Measurements from ENCODE around the gene TMEM100. TPM values are rescaled to one million over a fixed set of nuclear protein-coding genes. Genes with fewer than 3 reads are reported as not detected.

TMEM100 gene
- total RNA-seq, 4 donors from 2014 or later = 2.8 to 26.3 (median 6.2) TPM

DNA sequence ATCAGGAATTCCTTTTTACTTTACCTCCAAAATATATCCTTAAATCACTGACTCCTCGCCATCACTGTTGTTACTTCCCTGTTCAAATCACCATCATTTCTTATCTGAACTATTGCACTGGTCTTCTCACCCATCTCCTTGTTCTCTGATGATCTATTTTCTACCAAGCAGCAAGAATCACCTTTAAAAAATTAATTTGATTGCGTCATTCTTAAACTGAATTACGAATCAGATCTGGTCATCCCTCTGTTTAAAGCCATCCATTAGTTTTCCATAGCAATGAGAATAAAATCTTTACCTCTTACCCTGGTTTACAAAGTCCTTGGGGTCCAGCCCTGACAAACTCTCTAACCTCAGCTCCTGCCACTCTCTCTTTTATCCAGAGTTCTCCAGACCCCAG lies 42.8 kb upstream of the TMEM100 start:
- TF ChIP-seq POLR2A (IDR thresholded peaks at IDR 0.05) = no peak
- TF ChIP-seq, protein P1, sequence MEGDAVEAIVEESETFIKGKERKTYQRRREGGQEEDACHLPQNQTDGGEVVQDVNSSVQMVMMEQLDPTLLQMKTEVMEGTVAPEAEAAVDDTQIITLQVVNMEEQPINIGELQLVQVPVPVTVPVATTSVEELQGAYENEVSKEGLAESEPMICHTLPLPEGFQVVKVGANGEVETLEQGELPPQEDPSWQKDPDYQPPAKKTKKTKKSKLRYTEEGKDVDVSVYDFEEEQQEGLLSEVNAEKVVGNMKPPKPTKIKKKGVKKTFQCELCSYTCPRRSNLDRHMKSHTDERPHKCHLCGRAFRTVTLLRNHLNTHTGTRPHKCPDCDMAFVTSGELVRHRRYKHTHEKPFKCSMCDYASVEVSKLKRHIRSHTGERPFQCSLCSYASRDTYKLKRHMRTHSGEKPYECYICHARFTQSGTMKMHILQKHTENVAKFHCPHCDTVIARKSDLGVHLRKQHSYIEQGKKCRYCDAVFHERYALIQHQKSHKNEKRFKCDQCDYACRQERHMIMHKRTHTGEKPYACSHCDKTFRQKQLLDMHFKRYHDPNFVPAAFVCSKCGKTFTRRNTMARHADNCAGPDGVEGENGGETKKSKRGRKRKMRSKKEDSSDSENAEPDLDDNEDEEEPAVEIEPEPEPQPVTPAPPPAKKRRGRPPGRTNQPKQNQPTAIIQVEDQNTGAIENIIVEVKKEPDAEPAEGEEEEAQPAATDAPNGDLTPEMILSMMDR (IDR thresholded peaks at IDR 0.05) = no peak
- no peaks in the 10 kb centered on the region for H3K27me3 ChIP-seq
- no peaks in the 10 kb centered on the region for H3K9me3 ChIP-seq
- no peak for DNase-seq
- no peak overlapping the region for H3K27ac ChIP-seq
- intact Hi-C loops (cut with DNase I; ENCODE audit: low total_unique reads) = no loop called here
- no peaks in the 10 kb centered on the region for H3K4me1 ChIP-seq
- no peaks in the 10 kb centered on the region for H3K36me3 ChIP-seq
- H3K4me3 ChIP-seq = no peak overlapping the region

DNA sequence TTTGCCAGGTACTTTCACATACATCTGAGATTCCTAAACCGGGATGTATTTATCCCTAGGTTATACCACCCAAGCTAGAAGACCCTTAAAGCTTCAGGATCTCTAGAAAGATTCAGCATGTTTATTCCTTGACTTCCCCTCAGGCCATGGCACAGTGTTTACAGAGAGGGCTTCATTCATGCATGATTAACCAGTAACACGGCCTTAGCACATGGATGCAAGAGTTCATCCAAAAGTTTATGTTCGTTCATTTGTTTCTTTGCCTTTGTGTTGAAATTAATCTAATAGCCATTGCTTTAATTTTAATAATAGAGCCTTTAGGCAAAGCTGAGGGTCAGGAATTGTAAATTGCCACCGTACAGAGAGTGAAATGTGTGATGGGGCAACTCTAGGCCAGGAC lies 41.9 kb upstream of the TMEM100 start:
- no peaks in the 10 kb centered on the region for H3K36me3 ChIP-seq
- no peak overlapping the region for H3K4me3 ChIP-seq
- H3K27me3 ChIP-seq = no peaks in the 10 kb centered on the region
- H3K9me3 ChIP-seq = no peaks in the 10 kb centered on the region
- intact Hi-C loops (cut with DNase I; ENCODE audit: low total_unique reads) = no loop called here
- DNase-seq = no peak
- H3K4me1 ChIP-seq = no peaks in the 10 kb centered on the region
- no peak for TF ChIP-seq POLR2A (IDR thresholded peaks at IDR 0.05)
- TF ChIP-seq, protein P1 (IDR thresholded peaks at IDR 0.05) = no peak
- H3K27ac ChIP-seq = peak overlapping the region in 1 of 2 donors; percentile 4

DNA sequence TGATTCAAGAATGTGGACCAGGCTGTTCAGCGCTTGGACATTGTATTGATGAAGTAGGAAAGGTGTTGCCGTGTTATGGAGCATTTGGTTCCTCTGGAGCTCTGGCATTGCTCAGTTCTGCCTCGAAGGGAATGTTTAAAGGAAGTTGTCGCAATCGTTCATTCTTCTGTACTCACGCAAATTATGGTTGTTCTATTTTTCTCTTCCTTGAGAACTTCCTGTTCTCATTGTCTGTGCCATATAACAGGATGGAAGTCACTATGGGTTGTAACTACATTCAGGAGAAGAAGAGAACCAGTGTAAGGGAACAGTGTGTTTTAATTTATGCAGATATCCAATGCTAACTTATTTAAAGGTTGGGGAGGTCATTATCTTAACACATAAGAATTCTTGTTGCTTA lies 41.2 kb upstream of the TMEM100 start:
- no peak for DNase-seq
- no peaks in the 10 kb centered on the region for H3K4me1 ChIP-seq
- H3K4me3 ChIP-seq = no peak overlapping the region
- H3K36me3 ChIP-seq = no peaks in the 10 kb centered on the region
- intact Hi-C loops (cut with DNase I; ENCODE audit: low total_unique reads) = no loop called here
- H3K27ac ChIP-seq = no peak overlapping the region
- no peaks in the 10 kb centered on the region for H3K9me3 ChIP-seq
- TF ChIP-seq, protein P1 (IDR thresholded peaks at IDR 0.05) = no peak
- TF ChIP-seq POLR2A (IDR thresholded peaks at IDR 0.05) = no peak
- no peaks in the 10 kb centered on the region for H3K27me3 ChIP-seq

DNA sequence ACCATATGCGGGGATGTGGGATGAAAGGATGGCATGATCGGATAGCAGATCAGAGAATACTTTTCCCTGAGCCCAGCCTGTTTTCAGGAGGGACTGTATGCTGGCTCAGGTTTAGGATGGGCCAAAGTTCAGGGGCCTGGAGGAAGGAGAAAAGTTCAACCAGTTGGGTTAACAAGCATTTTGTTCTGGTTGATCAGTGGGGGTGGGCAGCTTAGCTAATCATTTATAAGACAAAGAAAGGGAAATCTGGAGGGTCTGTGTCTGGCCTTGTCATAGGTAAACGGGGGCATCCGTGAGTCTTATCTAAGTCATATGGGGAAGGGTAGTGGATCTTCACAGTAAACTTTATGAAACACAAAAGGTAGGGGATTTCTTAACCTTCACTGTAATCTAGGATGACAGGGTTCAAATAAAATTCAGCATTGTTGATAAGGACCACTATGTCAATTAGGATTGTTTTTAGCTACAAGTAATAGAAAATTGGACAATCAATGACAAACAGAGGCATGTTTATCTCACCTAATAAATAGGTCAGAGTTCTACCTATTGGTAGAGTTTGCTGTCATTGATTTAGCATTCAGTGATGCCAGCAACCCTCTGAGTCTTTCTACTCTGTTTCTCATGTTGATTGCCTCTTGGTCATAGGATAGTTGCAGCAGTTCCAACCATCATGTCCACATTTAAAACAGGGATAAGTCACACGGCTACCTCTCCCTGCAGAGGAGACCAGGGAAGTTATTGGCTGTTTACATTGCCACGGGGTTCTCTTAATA lies 39.6 kb upstream of the TMEM100 start:
- Histone ChIP-seq H3K27ac (no peak overlapping the region), H3K4me1 (no peaks in the 10 kb centered on the region), H3K9me3 (no peaks in the 10 kb centered on the region), H3K4me3 (no peak overlapping the region), H3K36me3 (no peaks in the 10 kb centered on the region), H3K27me3 (no peaks in the 10 kb centered on the region)
- no peak for DNase-seq
- TF ChIP-seq, protein P1 (IDR thresholded peaks at IDR 0.05) = no peak
- no peak for TF ChIP-seq POLR2A (IDR thresholded peaks at IDR 0.05)
- intact Hi-C loops (cut with DNase I; ENCODE audit: low total_unique reads) = no loop called here

- Histone ChIP-seq H3K27ac (no peak overlapping the region), H3K4me3 (no peak overlapping the region), H3K36me3 (no peaks in the 10 kb centered on the region), H3K27me3 (no peaks in the 10 kb centered on the region), H3K4me1 (no peaks in the 10 kb centered on the region), H3K9me3 (no peaks in the 10 kb centered on the region)
- intact Hi-C loops (cut with DNase I; ENCODE audit: low total_unique reads) = no loop called here
- DNase-seq = no peak
- TF ChIP-seq, protein P1 (IDR thresholded peaks at IDR 0.05) = no peak
- TF ChIP-seq POLR2A (IDR thresholded peaks at IDR 0.05) = no peak
Measured at GRCh38 chr17:55760643-55761355, 38.1 kb upstream of the TMEM100 start.

Data from uterus (tissue), 4 donors.